GM18502 (cell line): Measurements from ENCODE around the gene SPECC1L.
"Not testable (repeated sequence)": the region's sequence is repeated elsewhere in the genome, so short reads cannot be mapped to it uniquely, and the experiment has no call there.

Experiments
- ATAC-seq: cut with Tn5 transposase; IDR thresholded peaks from one replicate; pipeline ENCODE4 v1.9.1; 2021; ENCODE audit warnings: mild to moderate bottlenecking; ENCODE audit not compliant: unreplicated experiment, poor library complexity

Gene SPECC1L

DNA sequence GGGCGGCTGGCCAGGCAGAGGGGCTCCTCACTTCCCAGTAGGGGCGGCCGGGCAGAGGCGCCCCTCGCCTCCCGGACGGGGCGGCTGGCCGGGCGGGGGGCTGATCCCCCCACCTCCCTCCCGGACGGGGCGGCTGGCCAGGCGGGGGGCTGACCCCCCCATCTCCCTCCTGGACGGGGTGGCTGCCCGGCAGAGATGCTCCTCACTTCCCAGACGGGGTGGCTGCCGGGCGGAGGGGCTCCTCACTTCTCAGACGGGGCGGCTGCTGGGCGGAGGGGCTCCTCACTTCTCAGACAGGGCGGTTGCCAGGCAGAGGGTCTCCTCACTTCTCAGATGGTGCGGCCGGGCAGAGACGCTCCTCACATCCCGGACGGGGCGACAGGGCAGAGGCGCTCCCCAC is 46.9 kb downstream of the SPECC1L start:
- not testable (repeated sequence) for ATAC-seq

- no peak for ATAC-seq
Measured at GRCh38 chr22:24319451-24319850, 48.8 kb downstream of the SPECC1L start.

DNA sequence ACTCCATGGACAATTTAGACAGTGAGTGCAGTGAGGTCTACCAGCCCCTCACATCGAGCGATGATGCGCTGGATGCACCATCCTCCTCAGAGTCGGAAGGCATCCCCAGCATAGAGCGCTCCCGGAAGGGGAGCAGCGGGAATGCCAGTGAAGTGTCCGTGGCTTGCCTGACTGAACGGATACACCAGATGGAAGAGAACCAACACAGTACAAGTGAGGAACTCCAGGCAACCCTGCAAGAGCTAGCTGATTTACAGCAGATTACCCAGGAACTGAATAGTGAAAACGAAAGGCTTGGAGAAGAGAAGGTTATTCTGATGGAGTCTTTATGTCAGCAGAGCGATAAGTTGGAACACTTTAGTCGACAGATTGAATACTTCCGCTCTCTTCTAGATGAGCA is 51.4 kb downstream of the SPECC1L start:
- no peak for ATAC-seq

- ATAC-seq: no peak
Measured at GRCh38 chr22:24322522-24322921, 51.9 kb downstream of the SPECC1L start.

DNA sequence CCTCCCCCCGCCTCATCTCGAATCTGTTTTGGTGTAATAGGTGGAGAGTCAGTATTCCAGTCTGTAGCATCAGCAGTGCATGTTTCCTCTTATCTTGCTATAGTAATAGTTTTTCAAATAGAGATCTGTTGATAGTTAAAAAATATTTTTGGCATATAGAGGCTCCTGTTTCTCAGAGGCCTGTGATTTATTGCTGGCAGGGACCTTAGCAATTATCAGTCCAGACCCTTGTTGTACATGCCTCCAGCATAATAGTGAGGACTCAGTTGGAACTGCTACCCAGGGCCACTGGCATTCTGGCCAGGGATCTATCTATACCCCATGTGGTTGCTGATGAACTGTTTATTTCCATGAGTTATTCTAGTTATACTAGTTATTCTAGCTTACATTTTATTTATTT is 52.6 kb downstream of the SPECC1L start:
- ATAC-seq: no peak

DNA sequence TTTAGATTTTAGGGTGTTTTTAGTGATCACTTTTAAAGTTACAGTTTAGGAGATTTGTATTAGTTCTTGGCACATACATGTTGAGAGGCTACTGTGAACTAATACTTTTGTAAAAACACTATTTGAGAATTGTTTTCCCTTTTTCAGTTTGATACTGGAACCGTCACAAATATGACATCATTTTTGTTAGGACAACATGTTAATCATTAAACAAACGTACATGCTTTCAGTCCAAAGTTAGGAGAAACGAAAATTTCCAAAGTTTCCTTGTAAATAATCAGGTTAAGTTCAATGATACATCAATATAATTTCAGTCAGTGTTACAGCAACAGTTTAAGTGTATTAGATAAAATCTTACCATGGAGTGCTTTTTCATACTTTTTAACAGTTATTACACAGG is 53.1 kb downstream of the SPECC1L start:
- no peak for ATAC-seq

DNA sequence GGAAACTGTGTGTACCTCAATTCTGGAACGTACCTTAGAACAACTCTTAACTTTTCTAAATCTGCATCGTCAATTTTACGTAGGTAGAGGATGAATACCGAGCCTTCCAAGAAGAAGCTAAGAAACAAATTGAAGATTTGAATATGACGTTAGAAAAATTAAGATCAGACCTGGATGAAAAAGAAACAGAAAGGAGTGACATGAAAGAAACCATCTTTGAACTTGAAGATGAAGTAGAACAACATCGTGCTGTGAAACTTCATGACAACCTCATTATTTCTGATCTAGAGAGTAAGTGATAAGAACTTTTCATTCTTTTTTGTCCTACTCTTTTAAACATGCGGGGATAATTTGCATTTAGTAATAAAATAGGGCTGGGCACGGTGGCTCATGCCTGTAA is 53.5 kb downstream of the SPECC1L start:
- no peak for ATAC-seq

GRCh38 chr22:24325105-24325757 is 54.6 kb downstream of the SPECC1L start:
- ATAC-seq: no peak

GRCh38 chr22:24326266-24326665 is 55.6 kb downstream of the SPECC1L start:
- no peak for ATAC-seq

DNA sequence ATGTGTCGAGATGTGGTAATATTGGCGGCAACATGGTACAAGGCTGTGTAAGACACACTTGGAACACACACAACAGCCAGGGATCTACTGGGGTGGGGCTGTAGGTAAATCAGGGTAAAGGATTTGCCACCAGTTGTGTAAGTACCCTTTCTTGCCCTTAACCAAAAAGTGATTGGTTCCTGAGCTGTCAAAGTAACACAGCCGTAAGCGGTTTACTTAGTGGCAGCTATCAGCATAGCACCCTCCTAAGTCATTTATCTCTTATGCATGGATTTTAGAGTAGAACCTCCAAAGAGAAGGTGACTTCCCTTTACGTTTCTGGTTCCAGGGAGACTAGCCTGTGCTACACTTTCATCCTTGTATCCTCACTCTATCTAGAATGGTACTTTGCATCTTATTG is 57.2 kb downstream of the SPECC1L start:
- no peak for ATAC-seq

DNA sequence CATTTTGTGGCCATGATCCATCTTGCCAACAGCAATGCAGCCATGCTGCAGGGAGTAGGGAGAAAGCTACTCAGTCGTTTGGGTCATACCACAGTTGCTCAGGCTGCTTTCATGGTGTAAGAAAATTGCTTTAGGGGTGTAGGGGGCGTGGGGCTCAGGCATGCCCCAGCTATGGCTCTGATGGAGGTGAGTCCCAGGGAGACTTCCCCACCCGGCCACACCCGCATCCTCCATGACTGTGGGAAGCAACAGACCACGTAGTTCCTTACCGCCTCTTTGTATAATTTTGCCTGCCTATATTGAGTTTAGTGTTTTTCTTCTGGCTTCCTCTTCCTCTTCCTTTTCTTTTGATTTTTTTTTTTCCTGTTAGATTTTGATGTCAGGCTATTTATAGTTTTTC is 58.8 kb downstream of the SPECC1L start:
- no peak for ATAC-seq

DNA sequence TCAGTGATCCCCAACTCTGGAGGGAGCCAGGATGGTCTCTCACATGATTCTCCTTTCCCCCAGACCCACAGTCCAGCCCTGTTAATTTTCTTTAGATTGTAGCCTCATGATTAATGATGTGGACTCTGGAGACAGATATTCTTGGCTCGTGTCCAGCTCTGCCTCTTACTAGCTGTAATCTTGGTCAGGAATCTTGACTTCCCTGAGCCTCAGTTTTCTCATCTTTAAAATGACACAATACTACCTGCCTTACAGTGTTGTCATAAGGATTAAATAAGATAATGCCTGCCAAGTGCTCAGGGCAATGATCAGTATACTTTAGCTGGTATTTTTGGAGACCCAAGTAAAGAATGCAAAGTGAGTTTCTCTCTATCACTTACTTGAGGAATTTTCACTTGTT is 60.0 kb downstream of the SPECC1L start:
- ATAC-seq: no peak

- no peak for ATAC-seq
Measured at GRCh38 chr22:24331468-24332440, 61.1 kb downstream of the SPECC1L start.

DNA sequence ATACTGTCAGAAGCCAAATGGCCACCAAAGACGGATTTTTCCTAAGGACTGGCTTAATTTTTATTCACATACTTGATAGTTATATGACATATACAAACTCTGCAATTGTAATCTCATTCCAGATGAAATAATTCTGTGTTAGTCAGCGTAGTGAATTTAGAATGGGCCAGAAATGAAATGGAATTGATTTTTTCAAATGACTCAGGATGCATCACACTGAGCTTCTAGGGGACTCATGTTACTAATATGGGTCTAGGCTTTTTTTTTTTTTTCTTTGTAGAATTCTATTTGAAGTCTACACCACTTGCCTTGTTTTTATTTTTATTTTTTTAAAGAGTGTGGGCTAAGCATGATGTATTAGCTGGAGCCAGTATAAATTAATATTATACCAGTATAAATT is 62.7 kb downstream of the SPECC1L start:
- no peak for ATAC-seq

DNA sequence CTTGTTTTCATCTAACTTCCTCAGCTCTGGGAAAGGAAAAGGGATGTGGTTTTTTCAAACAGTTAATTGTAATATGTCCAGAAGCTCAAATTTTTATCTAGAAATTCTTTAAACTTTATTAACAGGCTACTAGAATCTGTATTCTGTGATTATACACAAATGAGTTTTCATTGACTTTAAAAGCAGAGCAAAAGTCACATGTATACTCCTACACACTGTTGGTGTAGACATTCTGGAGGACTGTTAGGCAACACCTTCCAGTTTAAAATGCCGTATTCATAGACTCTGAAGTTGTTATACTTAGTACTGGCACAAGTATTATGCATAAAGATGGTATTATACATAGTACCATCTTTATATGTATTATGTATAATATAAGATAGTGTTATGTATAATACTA is 64.9 kb downstream of the SPECC1L start:
- ATAC-seq: no peak

DNA sequence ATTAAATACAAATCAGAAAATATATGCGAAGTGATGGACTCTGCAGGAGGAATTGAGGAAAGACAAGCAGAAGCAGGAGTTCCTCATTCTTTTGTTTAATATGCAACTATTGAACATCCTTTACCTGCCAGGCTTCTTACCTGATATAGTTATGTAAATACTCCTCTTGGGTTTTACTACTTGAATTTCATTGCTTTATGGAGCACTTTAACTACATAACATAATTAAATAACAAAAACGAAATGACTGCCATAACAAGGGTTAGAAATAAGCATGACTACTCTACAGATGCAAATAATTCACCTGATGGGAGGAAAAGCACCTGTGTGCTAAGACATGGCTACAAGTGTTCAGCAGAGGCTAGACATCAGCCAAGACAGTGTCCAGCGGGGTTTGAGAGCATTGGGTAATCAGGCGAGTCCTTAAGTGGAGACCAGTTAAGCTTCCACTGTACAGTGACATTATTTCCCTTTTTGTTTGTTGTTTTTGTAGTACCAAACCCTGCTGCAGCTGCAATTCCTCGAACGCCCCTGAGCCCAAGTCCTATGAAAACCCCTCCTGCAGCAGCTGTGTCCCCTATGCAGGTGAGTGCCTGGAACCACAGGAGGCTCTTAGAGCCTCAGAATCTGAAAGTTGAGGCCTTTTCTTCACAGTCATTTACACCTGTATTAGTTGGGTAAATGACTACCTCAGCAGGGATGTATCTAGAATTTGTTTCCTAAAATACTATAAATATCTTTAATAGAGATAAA is 67.4 kb downstream of the SPECC1L start:
- no peak for ATAC-seq

DNA sequence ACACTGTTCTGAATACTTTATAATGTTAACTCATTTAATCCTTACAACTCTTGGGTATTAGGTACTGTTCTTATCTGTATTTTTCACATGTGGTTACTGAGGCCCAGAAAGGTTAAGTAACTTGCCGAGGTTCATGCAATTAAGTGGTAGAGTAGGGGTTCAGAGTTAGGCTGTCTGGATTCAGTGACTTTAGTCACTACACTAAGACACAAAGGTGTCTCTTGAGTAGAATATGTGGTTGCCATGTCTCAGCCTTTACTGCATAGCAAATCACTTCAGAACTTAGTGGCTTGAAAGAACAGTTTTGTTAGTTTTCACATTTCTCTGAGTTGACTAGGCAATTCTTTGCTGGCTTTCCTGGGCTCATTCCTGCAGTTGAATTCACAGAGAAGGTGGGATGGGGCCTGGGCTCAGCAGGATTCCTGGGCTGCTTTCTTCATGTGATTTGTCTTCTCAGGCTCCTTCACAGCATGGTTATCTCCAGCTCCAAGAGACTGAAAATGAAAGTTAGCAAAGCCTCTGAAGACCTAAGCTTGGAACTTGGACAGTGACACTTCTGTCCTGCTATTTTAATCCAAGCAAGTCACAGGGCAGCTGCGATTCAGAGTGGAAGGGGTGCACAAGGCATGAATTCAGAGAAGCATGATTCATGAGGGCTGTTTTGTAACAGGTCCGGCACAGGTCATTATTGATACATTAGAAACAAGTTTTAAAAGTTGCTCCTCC is 68.3 kb downstream of the SPECC1L start:
- ATAC-seq: no peak

GRCh38 chr22:24339452-24339747 is 68.8 kb downstream of the SPECC1L start:
- ATAC-seq: no peak

- ATAC-seq: no peak
Measured at GRCh38 chr22:24341627-24342026, 71.0 kb downstream of the SPECC1L start.

- ATAC-seq: no peak
Measured at GRCh38 chr22:24350627-24351026, 80.0 kb downstream of the SPECC1L start.

GRCh38 chr22:24353121-24353520 is 82.5 kb downstream of the SPECC1L start:
- no peak for ATAC-seq
